Ecto neural progenitor cell (in vitro differentiated cells): Measurements from ENCODE around the gene KRTAP4-8.
"Not testable (repeated sequence)": the region's sequence is repeated elsewhere in the genome, so short reads cannot be mapped to it uniquely, and the experiment has no call there.

Experiments
- DNase-seq: peaks from one replicate; pipeline ENCODE4 v3.0.0-alpha.2; 2018; ENCODE audit warnings: low spot score

Gene KRTAP4-8

DNA sequence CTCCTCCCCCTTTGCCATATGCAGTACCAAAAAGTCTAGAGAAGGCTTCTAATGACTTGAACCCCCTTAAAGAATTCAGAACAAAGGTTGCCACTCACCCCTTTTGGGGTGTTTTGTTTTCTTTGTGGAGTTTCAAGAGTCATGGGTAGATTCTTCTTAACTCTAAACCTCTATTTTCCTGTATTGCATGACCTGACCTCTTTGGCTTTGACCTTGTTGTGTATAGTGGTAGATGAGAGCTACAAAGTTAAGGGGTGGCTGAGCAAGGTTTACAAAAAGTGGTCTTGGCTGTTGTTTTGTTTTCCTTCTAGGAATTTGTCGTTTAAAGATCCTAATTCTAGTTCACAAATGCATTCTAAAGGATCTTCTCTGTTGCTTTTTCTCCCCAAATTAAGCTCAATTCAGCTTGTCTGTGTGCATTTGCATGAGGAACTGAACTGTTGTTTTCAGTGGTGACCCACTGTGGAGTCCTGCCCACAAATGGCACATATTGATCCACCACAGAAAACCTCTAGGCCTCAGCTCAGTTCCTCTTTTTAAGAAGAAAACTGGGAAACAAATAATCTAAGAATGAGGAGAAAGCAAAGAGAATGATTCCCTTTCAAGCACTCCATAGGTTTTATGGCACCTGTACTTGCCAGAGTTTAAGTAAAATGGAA, 10.9 kb upstream of the KRTAP4-8 start:
- DNase-seq = not testable (repeated sequence)

DNA sequence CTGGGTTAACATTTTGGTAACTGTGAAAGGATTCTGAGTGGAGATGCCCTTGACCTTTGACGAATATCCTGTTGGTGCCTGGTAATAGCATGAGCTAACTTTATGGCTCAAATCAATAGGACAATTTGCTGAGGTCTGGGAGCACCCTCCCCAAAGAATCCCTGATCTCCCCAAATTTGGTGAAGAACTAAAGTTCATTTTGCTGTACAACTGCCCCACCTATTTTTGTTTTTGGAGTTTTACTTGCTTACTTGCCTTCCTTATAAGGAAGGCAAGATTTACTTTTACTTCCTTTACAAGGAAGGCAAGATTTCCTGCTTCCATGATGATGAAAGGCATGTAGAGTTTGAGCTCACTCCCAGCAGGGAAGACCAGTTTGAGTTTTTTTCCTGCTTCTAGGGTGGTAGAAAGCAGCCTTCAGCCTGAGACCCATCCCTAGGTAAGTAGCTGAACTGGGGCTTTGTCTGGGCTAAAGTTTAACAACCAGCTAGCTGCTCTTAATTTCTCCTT, 10.1 kb upstream of the KRTAP4-8 start:
- no peak for DNase-seq

GRCh38 chr17:41105347-41105746, 7.4 kb upstream of the KRTAP4-8 start, which contains the start of gene KRTAP4-9:
Gene KRTAP4-9, plus strand, starts transcription at chr17:41105389. Its CDS starts 0 bp downstream, at chr17:41105389.
- DNase-seq = not testable (repeated sequence)

DNA sequence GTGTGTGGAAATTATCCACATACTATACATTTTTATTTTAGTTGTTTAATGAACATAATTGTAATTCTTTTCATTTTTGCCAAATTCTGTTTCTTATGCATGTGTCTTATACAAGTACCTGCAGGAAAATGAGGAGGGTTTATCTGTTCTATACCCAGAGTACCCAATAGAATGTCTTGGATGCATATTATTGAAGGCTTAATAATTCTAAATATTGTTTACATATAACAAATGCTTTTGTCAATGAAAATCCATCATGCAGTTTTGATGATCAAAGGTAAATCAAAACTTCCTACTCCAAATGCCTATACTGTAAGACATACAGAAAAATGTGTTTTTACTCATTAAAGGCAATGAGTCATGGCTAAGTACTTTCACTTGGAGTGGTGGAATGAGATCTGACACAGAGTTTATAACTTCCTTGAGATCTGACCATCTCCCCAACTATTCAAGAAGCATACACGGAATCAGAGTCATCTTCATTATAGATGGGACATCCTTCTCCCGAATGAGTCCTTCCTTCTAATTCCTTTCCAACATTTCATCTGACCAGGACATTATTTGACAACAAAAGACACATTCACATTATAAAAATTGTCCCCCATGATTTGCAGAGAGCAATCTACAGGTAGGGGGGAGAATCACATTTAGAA, 6.6 kb upstream of the KRTAP4-8 start:
- not testable (repeated sequence) for DNase-seq

GRCh38 chr17:41103896-41104295, 6.0 kb upstream of the KRTAP4-8 start:
- no peak for DNase-seq

GRCh38 chr17:41101586-41102259, 3.8 kb upstream of the KRTAP4-8 start, which contains the start of gene KRTAP4-16:
Gene KRTAP4-16, minus strand, starts transcription at chr17:41102209. Its CDS starts 0 bp downstream, at chr17:41102209.
- DNase-seq = no peak

GRCh38 chr17:41099682-41100480, 1.9 kb upstream of the KRTAP4-8 start:
- DNase-seq = not testable (repeated sequence)

DNA sequence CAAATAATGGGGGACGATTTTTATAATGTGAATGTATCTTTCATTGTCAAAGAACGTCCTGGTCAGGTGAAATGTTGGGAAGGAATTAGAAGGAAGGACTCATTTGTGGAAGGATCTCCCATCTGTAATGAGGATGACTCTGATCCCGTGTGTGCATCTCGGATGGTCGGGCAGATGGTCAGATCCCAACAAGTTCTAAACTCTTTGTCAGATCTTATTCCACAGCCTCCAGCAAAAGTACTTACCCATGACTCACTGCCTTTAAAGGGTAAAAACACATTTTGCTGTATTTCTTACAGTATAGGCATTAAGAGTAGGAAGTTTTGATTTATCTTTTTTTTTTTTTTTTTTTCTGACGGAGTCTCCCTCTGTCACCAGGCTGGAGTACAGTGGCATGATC, 539 bp upstream of the KRTAP4-8 start:
- no peak for DNase-seq

DNA sequence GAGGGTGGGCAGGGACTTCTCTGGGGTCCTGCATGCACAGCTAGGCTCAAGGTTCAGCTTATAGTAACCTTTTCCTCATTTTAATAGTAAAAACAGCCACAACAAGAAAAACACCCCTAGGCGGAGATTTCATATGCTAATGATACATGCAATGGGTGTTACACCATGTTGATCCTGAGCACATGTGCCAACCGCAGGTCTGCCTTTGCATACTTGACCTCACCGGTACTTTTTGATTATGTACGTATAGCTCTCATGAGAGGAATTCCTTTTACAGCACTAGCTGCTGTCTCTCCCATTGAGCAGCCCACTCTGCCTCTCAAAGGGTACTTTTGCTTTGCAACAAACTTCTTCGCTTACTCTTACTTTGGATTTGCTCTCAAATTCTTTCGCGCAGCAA, 1.9 kb downstream of the KRTAP4-8 start:
- no peak for DNase-seq

DNA sequence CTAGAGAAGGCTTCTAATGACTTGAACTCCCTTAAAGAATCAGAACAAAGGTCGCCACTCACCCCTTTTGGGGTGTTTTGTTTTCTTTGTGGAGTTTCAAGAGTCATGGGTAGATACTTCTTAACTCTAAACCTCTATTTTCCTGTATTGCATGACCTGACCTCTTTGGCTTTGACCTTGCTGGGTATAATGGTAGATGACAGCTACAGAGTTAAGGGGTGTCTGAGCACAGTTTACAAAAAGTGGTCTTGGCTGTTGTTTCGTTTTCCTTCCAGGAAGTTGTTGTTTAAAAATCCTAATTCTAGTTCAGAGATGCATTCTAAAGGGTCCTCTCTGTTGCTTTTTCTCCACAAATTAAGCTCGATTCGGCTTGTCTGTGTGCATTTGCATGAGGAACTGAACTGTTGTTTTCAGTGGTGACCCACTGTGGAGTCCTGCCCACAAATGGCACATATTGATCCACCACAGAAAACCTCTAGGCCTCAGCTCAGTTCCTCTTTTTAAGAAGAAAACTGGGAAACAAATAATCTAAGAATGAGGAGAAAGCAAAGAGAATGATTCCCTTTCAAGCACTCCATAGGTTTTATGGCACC, 9.1 kb downstream of the KRTAP4-8 start:
- DNase-seq = not testable (repeated sequence)

GRCh38 chr17:41084100-41084856, 13.7 kb downstream of the KRTAP4-8 start, which contains the start of gene KRTAP4-7:
Gene KRTAP4-7, plus strand, starts transcription at chr17:41084150. Its CDS starts 57 bp downstream, at chr17:41084207.
- DNase-seq = not testable (repeated sequence)

GRCh38 chr17:41083427-41083826, 14.5 kb downstream of the KRTAP4-8 start:
- DNase-seq = not testable (repeated sequence)

DNA sequence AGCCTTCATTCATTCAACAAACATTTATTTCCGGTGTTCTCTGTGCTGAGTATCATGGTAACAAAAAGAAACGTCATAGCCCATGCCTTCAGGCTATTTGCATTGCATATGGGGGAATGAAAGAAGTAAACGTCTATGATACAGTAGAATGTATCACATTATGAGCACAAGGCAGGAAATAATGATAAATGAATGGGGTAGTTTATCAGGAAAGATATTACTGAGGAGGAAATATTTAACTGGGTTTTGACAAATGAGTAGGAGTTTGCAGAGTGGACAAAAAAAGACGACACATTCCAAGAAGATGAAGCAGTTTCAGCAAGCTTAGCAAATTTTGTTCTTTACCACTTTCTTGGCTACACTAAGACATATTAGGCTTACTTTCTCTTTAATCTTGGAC, 15.3 kb downstream of the KRTAP4-8 start:
- DNase-seq = no peak

DNA sequence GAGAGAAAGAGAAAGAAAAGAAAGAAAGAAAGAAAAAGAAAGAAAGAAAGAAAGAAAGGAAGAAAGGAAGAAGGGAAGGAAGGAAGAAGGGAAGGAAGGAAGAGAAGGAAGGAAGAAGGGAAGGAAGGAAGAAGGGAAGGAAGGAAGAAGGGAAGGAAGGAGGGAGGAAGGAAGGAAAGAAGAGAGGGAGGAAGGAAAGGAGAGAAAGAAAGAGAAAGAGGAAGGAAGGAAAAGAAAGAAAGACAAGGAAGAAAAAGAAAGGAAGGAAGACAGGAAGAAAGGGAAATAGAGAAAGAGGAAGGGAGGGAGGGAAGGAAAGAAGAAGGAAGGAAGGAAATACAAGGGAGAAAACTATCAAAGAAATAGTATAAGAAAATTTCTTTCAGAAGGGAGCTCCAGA, 21.2 kb downstream of the KRTAP4-8 start:
- DNase-seq = no peak

DNA sequence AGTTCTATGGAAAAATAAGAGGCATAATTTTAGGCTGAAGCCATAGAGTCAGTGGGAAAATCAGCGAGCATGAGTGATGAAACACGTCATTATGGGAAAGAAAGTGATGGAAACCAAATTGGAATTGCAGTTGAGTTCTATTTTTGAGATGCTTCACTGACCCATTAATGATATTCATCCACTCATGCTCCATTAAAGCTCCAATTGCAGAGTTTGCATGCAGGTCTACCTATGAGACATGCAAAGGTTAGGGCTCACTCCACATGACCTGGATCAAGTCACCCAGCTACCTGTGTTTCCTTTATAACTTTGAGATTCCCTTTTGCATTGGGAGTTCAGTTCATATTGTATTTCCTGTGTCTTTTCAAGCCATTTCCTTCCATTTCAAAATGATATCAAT, 24.3 kb downstream of the KRTAP4-8 start:
- DNase-seq = no peak

DNA sequence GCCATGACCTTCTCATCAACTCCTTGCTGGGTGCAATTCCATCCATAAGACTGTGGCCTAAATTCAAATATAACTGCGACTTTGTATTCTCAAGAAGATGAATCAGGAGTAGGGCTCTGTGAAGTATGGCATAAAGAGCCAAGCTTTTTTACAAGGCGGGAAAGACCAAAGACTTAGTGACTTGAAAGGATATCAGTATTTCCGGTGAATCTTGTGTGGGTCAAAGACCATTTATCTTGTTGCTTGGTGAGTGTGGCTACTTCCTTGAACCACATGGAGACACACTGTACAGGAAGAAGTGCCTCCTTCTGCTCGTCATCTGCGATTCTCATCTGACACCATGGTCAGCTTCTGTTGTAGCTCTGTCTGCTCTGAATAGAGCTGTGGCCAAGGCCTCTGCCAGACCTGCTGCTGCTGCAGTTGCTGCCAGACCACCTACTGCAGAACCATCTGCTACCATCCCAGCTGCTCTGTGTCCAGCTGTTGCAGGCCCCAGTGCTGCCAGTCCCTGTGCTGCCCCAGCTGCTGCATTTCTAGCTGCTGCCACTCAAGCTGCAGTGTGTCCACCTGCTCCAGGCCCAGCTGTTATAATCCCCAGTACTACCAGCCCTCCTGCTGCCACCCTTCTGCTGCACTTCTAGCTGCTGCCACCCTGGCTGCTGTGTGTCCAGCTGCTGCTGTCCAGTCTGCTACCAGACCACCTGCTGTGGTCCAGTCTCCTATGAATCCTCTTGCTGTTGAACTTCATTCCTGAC, 26.2 kb downstream of the KRTAP4-8 start:
- DNase-seq = no peak

GRCh38 chr17:41069031-41069430, 28.9 kb downstream of the KRTAP4-8 start:
- no peak for DNase-seq

- DNase-seq = no peak
These were observed 30.7 kb downstream of the KRTAP4-8 start for GRCh38 chr17:41067281-41067680.

DNA sequence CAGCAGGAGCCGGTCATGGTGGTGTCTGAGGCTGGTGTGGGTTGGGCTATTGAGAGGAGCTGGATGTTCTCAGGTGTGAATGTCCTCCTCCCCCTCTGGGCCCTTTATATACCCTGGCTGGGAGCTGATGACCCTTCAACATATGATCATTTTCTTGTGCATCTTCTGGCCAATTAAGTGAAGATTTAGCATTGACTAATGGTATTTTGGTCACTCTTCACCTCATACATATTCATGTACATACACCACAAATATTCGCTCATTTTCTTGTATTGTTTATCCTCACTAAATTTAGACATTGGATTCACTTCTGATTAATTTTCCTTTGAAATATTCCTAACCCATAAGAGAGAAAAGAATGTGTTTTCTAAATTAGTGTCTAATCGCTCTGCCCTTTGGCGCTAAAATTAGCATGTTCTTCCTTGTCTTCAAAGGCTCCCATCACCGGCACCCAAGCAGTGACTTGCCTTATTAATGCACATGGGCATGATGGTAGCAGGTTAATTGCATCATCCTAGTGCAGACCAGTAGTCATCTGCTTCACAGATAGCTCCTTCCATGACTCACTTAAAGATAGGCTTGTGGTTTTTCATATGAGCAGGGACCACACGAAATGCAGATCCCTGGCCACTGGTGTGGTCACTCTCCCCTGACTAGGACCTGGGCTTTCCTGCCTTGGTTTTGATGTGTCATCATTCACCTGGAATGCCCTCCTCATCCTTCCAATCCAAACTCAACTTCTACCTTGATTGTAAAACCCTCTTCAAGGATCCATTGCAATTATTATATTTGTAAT, 31.9 kb downstream of the KRTAP4-8 start, which contains the start of gene KRTAP2-4:
Gene KRTAP2-4 (minus strand): TSS at position 51 of the 796 bp plus-strand sequence. CDS start 34 bp downstream, at position 17.
- no peak for DNase-seq
